Fibroblast of peridontal ligament (primary cell): Measurements from ENCODE around the gene TSPEAR.

Experiments
- DNase-seq: peaks from one replicate; pipeline ENCODE4 v3.0.0-alpha.2; 2010; ENCODE audit errors: extremely low read depth

The TSPEAR gene

DNA sequence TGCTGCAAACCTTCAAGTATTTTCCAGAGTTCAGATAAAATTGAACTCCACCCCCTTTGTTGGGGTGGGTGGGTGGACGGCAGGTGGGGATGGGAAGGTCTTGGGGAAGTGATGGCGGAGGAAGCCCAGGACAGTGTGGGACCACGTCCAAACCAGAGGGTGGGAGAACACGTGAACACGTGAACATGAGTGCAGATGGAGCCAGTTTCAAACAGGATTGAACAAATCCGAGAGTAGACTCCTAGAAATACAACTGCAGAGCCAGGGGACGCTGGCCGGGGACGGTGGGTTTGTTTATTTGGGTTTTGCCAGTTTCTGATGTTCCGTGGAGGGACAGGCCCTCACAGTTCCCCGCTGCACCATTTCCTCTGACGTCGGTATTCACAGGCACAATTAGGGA, 163.0 kb downstream of the TSPEAR start:
- DNase-seq: no peak

DNA sequence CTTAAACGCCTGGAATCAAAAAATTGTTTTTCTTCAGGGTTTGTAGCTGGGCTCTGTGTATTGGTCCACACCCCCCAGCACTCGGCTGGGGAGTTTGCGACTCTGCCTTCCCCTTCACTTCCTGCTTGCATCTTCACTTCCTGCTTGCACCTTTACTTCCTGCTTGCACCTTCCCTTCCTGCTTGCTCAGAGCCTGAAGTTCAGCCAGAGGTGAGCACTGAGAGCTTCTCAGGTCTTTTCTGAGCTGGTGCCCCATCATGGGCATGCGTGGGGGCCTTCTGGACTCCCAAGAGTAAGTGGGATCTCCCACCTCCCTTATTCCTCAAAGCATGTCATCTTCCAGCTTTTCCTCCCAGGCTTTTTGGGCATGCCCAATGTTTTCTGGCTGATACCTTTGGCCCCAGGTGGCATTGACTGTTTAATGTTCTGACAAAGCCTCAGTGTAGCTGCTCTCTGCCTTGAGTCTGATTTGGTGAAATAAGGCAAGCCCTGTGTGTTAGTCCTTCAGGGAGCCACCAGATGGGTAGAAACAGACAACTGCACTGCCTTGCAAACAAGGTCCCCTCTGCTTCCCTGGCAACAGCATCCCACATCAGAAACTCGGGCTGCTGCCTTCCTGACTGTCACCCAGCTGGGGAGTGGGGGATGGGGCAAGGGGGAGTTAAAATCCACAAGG, 163.6 kb downstream of the TSPEAR start:
- DNase-seq: no peak

DNA sequence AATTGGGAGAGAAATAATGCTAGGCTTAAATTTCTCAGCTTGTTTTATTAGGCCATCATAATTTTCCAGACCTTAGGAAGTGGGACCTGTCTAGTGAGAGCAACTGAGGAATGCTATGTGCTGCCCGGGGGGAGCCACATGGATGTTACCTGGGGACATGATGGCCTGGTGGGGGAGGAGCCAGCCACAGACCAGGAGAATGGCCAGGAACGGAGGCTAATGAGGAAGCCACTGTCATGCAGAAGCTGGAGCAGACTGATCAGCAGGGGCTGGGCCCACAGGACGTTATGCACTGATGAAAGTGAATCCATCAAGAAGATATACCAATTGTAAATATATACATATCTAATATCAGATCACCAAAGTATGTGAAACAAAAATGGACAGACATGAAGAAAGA, 166.8 kb downstream of the TSPEAR start:
- no peak for DNase-seq

DNA sequence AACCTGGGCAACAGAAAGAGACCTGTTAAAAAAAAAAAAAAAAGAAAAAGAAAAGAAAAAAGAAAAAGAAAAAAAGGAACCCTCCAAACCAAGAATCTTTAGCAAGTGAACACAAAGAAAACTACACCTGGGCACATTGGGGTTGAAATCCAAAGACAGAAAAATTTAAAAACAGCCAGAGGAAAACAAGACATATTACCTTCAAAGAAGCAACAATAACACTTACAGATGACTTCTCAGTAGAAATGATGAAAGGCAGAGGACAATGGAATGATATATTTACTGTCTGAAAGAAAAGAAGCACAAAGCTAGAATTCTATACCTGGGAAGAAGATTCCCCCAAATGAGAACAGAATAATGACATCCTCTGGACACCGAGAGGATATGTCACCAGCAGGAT, 168.7 kb downstream of the TSPEAR start:
- DNase-seq: no peak

DNA sequence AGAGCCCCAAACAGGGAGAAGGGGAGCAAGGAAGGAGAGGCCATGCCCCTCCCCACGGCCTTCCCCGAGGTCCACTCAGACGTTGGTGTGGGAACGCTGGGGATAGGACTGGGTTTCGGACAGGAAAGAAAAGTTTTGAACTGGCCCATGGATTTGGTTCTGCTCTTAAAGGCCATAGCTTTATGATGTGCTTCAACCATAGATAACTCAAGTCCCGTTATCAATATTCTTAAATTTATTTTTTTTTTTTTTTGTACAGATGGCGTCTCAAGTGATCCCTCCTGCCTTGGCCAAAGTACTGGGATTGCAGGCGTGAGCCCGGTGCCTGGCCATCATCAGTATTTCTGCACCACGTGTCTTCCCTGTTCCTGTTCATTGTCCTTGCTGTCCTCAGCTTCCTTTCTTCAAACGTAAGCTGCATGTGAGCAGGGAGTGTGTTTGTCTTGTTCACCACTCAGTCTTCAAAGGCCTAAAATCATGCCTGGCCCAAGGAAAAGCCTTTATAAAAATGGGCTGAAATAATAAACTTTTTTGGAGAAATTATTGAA, 170.6 kb downstream of the TSPEAR start:
- DNase-seq: no peak

DNA sequence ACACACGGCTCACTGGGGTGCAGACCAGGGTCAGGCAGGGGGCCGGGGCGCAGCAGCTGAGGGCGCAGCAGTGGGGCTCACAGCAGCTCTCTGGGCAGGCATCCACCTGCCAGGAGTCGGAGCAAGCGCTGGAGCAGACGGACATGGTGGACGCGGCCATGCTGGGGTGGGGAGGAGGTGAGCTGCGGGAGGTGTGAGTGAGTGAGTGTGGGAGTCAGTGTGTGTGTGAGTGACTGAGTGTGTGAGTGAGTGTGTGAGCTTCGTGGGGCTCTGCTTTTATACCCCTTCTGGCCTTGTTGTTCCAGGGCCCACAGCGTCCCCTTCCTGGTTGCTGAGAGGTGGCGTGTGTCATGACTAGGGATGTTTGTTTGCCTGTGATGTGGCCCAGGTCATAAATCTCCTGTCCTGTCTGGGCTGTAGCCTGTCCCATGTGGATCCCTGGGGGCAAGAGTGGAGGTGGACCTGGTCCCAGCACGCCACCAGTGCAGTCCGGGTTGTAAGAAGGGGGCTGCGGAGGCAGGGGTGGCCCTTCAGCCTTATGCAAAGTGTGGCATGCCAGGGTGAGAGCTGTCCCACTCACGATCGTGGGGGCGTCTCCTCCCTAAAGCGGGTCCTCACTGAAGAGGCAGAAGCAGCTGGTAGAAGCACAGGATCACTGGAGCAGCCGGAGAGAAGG, 171.2 kb downstream of the TSPEAR start, which contains the start of gene KRTAP10-1:
Gene KRTAP10-1 (minus strand): TSS at position 205 of the 676 bp plus-strand sequence. CDS start 45 bp downstream, at position 160.
- DNase-seq: no peak

DNA sequence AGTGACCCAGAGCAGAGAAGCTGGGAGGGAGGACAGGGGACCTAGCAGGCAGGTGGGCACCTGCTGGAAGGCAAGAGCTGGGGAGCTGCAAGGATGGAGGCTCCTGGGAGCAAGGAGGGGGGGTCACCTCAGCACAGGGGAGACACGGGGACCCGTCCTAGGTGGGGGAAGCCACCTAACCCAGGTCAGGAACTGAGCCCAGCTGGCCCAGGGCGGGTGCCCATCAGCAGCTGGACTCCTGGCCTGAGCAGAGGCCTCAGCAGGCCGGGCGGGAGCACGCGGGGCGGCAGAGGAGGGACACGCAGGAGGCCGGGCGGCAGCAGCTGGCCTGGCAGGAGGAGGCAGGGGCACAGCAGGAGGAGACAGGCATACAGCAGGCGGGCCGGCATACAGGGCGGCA, 172.3 kb downstream of the TSPEAR start:
- no peak for DNase-seq

DNA sequence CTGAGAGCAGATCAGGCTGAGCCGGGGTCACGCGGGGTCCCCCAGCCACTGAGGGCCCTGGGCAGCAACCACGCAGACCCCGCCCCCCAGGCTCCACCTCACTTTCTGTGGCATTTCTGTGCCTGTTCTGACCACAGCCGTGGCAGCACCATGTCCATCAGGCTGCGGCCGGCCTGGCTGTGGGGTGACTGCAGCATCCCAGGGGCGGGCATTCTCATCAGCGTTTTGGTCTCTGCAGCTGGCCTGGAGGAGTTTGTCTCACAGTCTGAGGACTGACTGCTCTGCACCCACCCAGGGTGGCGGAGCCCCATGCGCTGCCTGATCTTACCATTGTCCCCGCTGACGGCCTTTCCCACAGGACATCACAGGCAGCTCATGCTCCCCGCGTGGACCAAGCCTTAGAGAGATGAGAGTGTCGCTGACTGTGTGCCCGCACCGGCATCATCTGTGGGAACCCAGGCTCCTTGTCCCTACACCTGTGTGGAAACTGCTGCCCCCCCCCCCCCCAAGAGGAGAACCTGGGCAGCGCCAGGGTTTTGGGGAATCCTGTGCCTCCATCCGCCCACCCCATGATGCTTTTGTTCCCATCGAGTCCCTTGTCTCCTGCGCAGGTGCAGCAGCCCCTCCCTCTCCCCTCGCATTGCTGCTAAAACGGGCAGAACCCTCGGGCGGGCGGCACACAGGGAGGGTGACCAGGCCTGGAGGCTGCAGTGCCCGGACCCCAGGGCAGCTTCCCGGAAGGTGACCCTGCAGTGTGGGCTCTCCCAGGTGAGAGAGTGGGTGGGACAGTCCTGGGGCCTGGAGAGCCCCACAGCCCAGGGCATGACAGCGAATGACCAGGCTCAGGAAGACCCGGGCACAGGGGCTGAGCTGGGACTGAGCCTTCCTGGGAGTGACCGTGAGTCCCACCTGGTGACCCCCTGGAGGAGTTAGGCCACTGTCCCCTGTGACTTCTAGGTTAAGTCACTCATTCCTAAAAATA, 173.2 kb downstream of the TSPEAR start:
- no peak for DNase-seq

DNA sequence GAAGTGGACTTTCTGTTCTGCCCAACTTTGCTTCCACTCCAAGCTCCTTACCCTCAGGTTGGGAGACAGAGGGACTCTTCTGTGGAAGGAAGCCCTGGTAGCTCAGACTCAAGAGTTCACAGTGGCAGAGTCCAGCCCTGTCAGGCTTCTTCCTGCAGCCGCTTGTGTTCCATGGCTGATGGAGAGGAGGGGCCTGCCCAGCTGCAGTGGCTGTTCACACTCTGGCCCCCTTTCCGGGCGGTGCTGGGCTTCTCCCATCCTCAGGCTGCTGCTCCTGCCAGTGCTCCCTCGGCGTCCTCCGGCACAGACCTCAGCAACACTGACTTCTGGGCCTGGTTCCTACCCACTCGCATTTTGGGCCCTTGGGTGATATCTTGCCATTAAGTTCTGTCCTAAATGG, 175.4 kb downstream of the TSPEAR start:
- no peak for DNase-seq

DNA sequence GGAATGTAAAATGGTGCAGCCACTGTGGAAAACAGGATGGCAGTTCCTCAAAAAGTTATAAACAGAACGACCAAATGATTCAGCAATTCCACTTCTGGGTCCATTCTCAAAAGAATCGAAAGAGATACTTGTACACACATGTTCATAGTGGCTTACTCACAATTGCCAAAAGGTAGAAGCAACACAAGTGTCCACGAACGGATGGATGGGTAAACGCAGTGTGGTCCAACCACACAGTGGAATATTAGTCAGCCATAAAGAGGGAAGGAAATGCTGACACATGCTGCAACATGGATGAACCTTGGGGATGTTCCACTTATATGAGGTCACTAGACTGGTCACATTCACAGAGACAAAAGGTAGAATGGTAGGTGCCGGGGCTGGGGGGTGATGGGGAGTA, 176.7 kb downstream of the TSPEAR start:
- DNase-seq: no peak

DNA sequence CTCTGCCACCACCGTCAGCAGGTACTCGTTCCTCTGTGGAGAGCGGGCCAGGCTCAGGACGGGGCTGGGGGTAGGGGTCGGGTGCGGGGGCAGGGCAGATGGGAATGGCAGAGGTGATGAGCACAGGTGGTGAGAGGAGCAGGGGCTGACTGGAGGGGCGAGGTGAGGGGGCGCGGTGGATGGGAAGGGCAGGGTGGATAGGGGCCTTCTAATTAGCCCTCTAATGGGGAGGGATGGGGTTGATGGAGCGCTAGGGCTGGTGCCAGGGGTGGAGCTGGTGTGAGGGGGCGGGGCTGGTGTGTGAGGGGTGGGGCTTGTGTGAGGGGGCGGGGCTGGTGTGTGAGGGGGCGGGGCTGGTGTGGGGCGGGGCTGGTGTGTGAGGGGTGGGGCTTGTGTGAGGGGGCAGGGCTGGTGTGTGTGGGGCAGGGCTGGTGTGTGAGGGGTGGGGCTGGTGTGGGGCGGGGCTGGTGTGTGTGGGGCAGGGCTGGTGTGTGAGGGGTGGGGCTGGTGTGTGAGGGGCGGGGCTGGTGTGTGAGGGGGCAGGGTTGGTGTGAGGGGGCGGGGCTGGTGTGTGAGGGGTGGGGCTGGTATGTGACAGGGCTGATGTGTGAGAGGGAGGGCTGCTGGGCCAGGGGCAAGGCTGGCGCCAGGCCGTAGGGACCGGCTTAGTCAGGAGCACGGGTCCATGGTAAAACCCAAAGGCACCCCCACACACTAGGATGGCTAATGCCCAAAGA, 177.3 kb downstream of the TSPEAR start:
- no peak for DNase-seq

DNA sequence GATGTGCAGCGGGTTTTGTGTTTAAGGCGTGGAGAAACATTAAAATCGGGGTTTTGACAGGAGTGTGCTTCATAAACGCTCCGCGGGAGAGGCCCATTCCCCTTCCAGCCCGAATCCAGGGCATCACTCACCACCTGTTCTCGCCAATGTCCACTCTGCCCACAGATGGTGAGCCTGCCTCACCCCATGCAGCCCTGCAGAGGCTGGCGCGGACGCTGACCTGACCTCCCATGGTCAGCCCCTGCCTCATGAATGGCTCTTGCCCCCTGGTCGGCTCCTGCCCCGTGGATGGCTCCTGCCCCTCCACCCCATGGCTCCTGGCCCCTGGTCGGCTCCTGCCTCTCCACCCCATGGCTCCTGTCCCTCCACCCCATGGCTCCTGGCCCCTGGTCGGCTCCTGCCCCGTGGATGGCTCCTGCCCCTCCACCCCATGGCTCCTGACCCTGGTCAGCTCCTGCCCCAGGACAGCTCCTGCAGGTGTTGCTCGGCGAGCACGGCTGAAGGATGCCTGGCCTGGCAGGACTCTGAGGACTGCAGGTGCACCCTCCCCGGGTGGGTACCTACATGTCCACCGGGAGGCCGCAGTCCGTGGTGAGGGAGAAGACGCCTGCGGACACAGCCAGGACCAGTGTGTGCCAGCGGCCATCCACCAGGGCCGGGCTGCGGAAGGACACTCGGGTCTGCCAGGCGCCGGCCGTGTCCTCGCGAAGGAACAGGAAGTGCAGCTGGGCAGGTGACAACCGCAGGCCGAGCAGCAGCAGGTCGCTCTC, 178.1 kb downstream of the TSPEAR start:
- DNase-seq: no peak

DNA sequence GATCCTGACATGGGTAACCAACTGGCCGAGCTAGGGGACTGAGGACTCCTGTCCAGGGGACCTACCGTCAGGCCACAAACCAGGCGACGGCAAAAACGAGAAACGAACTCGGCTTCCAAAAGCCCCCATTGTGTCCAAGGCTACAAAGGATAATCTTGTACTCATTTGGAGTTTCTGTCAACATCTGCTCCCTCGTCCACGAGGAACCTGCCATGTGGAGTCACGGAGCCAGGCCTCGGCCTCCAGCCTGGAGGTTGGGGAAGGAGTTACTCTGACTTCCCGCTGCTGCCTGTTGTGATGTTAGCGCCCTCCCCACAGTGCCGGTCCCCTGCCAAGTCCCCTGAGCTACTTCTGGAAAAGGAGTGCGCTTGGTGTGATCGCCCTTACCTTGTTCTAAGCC, 178.7 kb downstream of the TSPEAR start:
- DNase-seq: no peak

DNA sequence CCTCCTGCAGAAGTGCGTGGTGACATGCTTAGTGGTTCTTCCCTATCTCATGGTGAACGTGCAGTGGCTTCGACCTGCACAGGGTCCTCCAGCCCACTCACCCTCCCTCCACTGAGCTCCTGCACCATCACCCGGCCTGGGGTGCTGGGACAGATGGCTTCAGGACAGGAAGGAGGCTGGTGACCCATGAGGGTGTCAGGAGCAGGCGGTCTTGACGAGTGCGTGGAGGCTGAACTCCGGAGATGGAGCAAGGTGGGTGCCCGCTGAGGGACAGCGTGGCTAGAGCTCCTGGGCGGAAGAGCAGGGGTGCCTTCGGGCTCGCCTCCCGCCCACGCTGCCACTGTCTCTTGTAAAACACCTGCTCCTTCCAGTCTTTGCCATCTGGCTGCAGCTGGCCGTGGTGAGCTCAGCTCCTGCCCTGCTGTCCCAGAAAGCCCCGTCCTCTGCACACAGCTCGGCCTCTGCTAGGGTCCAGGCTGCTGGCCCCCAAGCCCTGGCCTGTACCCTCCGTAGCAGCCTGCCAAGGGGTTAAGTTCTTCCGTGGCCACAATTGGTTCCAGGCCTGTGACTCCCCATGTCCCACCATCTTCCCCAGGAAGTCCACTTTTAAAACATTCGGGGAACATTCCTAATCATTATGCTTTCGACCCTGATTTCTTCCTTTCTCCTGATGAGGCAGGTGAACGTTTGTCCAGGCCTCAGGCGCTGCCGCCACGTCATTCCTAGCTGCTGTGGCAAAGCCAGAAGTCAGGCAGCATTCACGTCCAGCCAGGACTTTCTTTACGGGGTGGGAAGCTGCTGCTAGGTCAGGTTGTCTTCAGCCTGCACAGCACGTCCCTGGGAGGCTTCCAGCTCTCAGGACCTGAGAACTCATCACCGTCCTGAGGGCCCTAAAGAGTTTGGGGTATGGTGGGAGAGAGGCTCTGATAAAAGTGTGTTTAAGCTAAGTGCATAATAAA, 179.5 kb downstream of the TSPEAR start:
- DNase-seq: no peak

DNA sequence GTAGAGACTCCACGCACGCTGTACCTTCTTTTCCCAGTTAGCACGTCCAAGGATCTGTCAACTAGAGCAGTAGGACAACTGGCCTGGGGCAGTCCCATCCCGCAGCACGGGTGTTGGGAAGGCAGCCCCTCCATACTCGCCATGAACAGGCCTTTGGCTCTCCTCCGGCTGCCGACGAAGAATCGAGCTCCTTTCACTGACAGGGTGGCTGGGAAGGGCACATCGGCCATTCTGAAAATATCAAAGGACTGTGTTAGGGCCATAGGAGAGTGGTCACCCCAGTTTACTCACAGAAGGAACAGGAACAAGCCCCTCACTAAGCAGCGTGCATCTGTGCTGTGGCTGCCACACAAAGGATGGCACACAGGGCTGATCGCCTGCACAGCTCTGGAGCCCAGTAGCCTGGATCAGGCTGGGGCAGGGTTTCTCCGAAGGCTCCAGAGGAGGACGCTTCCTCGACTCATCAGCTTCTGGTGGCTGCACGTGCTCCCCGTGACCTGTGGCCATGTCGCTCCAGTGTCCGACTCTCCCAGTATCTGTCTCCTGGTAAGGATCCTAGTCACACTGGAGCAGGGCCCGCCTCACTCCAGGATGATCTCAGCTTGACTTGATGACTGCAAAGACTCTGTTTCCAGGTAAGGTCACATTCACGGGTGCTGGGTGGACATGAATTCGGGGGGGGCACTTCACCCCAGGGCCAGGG, 180.3 kb downstream of the TSPEAR start:
- DNase-seq: no peak

DNA sequence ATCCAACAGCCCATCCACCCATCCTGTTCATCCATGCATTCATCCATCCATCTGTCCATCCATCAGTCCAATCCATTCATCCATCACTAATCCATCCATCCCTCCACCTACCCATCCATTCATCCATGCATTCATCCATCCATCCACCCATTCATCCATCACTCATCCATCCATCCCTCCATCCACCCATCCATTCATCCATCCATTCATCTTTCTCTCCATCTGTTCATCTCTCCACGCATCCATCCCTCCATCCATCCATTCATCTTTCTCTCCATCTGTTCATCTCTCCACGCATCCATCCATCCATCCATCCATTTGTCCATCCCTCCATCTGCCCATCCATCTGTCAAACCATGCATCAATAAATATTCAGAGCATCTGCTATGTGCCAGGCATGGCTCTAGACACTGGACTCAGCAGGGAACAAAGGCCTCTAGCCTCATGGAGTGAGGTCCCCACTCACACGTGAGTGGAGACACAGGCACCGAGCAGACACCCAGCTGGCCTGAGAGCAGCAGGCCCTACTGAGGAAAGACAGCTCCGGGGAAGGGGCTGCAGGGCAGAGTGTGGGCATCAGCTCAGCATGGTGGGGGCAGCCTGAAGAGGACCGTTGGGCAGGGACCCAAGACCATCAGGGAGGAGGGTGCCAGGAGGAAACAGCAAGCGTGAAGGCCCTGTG, 181.0 kb downstream of the TSPEAR start:
- DNase-seq: no peak

DNA sequence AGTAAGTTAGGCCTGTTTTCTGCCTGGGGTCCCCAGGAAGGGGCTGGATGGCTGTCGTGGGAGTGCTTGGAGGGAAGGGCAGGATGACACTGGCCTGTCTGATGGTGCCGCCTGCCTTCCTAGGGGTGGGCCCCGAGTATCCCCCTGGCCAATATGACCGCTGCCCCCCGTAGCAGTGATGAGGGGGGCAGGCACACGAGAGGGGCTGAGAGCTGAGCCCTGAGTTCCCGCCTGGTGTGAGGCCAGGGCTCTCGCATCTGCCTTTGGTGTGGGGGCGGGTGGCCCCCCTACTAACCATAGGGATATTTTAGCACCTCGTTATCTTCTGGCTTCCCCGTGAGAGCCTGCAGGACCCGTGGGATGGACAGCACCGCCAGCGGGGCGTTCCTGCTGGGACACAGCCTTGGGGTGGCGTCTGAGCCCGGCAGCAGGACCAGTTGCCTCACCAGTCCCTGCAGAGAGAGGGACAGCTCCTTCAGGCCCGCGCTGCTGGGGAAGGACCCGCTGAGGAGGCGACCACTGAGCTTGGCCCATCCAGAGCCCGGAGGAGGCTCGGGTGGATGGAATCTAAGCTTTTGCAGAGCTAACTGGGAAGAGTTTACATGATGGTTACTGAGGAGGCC, 181.8 kb downstream of the TSPEAR start:
- DNase-seq: no peak

DNA sequence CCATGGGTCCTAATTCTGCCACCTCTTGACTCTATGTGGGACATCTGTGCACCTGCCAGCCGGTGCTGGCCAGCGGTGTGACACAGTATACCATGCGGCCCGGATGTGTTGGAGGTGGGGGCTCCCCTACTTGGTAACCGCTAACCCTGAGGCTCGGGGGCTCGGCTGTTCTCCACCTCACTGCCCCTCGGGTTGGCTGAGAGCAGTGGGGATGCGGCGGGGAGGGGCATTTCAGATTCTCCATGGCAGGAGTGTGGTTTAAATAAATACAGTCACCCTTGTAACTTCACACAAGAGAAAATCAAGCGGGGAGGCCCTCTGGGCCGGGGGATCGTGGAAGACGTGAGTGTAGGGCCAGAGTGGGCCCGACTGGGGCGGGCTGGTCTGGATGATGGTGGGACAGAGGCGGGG, 182.4 kb downstream of the TSPEAR start:
- DNase-seq: no peak
